IMR-90 (cell line): ENCODE data around the gene SLC25A21.

Experiments used
- BHLHE40 ChIP-seq: fragments of 150-350 bp; IDR thresholded peaks from 2 replicates; pipeline ENCODE4 v1.6.1; 2016; ENCODE audit warnings: mild to moderate bottlenecking, low read depth, low read length
- CHD1 ChIP-seq: IDR thresholded peaks from 2 replicates; pipeline ENCODE4 v1.6.1; 2012; ENCODE audit warnings: low read depth, low read length, improper control_type of control experiment
- CTCF ChIP-seq: conservative IDR thresholded peaks from 2 replicates; pipeline ENCODE4 v1.5.1; 2012; ENCODE audit warnings: mild to moderate bottlenecking, low read depth, low read length, improper control_type of control experiment
- MAZ ChIP-seq: IDR thresholded peaks from 2 replicates; pipeline ENCODE4 v1.6.1; 2012; ENCODE audit warnings: low read depth, mild to moderate bottlenecking, low read length, improper control_type of control experiment, moderate library complexity, borderline replicate concordance
- POLR2A ChIP-seq: IDR thresholded peaks from 2 replicates; pipeline ENCODE4 v1.6.1; 2012; ENCODE audit warnings: mild to moderate bottlenecking, low read depth, low read length
- RAD21 ChIP-seq: IDR thresholded peaks from 2 replicates; pipeline ENCODE4 v1.6.1; 2012; ENCODE audit warnings: low read length, improper control_type of control experiment
- RCOR1 ChIP-seq: IDR thresholded peaks from 2 replicates; pipeline ENCODE4 v1.6.1; 2012; ENCODE audit warnings: mild to moderate bottlenecking, low read length, improper control_type of control experiment; ENCODE audit not compliant: insufficient replicate concordance
- SMC3 ChIP-seq: fragments of 150-350 bp; IDR thresholded peaks from 2 replicates; pipeline ENCODE4 v1.6.1; 2016; ENCODE audit warnings: low read depth, mild to moderate bottlenecking, antibody characterized with exemption, low read length, moderate library complexity
- USF2 ChIP-seq: fragments of 150-350 bp; IDR thresholded peaks from 2 replicates; pipeline ENCODE4 v1.6.1; 2017; ENCODE audit warnings: mild to moderate bottlenecking, antibody characterized with exemption, low read length, low read depth

GRCh38 chr14:37170237-37170636, 2.2 kb downstream of the SLC25A21 start:
- TF ChIP-seq CTCF = no peak
- no peak for TF ChIP-seq SMC3
- TF ChIP-seq CHD1 = no peak
- no peak for TF ChIP-seq MAZ
- TF ChIP-seq POLR2A = no peak
- no peak for TF ChIP-seq RAD21
- TF ChIP-seq BHLHE40 = no peak
- TF ChIP-seq RCOR1 = no peak
- no peak for TF ChIP-seq USF2
